Measurements from ENCODE around the gene KLHL29.

Gene KLHL29

DNA sequence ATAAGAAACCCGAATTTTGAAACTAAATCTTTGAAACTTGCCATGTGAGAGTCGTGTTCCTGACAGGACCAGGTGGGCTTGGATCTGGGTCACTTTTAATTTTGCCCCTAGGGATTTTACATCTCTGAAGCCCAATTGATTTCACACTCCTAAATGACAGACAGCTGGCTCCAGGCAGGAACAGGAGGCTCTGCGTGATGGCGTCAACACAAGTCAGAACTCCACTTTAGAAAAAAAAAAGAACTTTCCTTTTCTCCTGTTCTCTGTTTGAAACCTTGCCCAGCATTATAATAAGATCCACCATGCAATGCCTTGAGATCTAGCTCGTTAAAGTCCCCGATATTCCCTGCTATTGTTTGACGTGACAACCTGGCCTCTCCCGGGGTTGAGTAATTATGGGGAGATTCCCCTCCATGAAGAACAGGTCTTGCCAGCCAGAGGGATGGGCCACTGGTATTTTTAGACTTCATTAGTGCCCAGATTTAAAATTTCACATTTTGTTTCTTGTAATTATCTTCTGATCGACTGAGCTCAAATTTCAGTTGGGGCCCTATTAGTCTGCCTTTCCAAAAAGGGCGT, 260.3 kb downstream of the KLHL29 start:
- no peak for DNase-seq

- no peak for DNase-seq
These were observed 262.6 kb downstream of the KLHL29 start for GRCh38 chr2:23647563-23647962.

- DNase-seq, result no peak
These were observed 264.3 kb downstream of the KLHL29 start for GRCh38 chr2:23649303-23649702.

DNA sequence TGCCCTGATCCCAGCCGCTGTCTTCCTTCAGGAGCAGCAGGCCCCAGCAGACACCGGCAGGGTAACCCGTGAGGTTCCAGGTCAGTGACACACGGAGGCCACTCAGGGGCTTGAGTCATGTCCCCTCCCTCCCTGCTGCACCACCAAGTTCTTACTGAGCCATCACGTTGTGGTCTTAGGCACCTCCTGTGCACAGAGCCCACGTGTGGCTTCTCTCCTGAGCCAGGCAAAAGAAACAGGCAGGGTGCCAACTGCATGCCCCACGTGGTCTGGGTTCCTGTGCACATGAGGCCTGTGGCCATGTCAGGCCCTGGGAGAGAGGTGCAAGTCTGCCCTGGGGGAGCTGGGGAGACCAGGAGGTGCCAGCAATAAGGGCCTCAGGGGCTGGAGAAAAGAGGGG, 264.8 kb downstream of the KLHL29 start:
- DNase-seq, result no peak

GRCh38 chr2:23651187-23652080, 266.5 kb downstream of the KLHL29 start:
- DNase-seq, result no peak

- no peak for DNase-seq
These were observed 268.3 kb downstream of the KLHL29 start for GRCh38 chr2:23653326-23653725.

GRCh38 chr2:23654756-23655155, 269.8 kb downstream of the KLHL29 start:
- no peak for DNase-seq

GRCh38 chr2:23655934-23656596, 271.1 kb downstream of the KLHL29 start:
- DNase-seq, result no peak

DNA sequence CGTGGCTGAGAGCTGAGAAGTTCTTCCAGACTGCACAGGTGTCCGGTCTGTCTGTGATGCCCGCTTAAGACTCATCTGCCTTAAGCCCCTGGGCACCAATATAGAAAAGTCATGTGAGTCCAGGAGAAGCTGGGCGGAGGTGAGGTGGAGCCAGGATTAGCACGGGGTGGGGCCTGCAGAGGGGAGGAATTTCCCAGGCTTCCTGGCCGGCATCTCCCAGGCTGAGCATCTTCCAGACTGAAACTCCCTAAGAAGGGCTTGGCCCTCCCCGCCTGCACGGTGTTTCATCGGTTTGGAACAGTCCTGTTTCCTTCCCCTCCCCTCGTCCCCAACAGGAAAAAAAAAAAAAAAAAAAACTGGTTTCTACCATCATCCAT, 271.6 kb downstream of the KLHL29 start:
- no peak for DNase-seq

DNA sequence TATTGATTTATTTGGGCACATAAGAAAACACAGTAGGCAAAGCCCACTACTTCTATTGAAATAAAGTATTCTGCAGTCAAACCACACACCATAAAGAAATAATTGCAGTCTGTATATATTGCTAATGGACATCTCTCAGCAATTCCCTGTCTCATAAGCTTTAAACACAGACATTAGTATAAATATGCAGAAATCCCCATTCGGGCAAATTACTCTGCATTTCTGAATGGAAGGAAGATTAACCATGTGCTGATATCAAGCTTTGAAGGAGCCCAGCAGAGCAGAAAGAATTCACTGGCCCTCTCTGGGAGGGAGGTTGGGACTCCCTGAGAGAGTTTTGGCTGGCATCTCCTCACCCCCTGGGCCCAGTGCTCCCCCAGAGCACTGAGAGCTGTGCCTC, 272.4 kb downstream of the KLHL29 start:
- no peak for DNase-seq

DNA sequence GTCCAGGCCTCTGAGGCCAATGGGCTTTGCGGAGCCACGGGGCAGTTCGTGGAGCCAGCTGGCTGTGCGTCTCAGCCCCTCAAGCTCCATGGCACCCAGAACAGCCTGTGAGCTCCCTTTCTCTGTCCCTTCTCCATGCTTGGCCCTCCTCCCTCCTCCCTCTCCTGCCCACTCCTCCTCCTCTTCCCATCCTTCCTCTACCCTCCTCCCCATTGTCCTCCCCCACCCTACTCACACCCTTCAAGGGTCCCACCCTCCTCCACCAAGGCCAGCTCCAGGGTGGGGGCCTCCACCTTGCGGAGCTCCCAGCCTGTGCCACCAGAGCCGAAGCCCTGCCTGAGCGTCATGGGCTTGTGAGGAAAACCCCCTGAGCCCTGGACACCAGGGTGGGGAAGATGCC, 273.0 kb downstream of the KLHL29 start:
- DNase-seq, result no peak

DNA sequence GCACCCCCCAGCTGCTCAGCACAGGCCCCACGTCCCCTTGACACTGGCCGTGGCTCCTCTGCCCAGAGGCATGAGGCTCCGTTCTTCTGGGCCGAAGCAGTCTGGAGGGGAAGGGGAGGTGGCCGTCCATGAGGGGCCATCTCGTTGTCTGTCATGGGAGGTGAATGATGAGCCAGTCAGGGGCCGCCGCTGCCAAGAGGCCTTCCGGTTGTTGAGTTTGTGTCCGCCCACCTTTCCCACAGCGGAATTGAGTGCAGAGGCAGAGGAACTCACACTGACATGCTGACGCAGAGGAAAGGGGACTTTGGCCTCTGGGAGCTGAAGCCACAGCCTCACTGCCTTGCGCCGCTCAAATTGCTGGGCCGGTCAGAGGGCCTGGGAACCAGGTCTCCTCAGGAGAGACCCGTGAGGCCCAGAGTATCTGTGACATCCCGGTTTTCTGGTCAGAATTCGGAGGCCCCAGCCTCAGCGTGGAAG, 273.5 kb downstream of the KLHL29 start:
- no peak for DNase-seq

- no peak for DNase-seq
These were observed 274.3 kb downstream of the KLHL29 start for GRCh38 chr2:23659328-23659727.

- DNase-seq, result no peak
These were observed 274.8 kb downstream of the KLHL29 start for GRCh38 chr2:23659773-23660172.

GRCh38 chr2:23660237-23660636, 275.3 kb downstream of the KLHL29 start:
- no peak for DNase-seq

GRCh38 chr2:23661276-23662050, 276.5 kb downstream of the KLHL29 start:
- no peak for DNase-seq

- no peak for DNase-seq
These were observed 277.5 kb downstream of the KLHL29 start for GRCh38 chr2:23662466-23662865.

DNA sequence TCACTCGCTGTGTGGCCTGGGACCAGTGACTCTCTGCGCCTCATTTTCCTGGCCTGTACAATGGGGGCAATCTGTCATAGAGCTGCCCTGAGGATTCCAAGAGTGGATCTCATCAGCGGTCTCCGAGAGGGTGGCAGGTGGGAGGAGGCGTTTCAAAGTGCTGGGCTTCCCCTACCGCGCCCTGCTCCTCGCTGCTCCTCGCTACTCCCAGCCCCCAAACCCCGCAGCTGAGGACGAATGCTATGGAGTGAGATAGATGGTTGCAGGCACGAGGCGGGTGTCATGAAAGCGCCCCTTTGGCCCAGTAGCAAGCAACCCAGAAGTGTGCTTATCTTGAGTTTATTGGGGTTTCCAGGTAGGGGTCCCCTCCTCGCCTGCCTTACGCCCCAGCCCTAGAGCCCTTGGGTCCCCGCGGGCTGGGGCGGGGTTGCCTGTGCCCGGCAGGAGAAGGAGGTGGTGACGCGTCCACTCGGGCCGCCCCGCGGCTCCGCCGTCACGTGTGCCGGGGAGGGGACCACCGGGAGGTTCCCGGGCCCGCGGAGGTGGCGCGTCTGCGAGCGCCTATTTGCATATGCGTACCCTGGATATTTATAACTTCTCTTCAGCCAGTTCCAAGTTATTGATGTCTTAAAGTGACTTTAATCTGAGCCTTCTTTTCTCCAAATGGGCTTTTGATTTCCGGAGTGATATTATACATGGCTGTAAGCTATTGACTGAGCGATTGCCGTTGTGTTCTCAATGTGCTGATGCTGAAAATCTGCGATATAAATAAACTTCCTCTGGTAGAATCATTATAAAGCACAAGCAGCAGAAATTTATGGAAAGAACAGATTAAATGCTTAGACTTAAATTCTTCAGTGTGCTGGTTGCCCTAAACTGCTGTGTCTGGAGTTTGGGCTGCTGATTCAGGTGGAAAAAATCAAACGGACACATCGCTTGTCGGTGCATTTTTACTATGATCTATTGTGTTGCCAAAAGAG, 278.3 kb downstream of the KLHL29 start:
- DNase-seq, result no peak

DNA sequence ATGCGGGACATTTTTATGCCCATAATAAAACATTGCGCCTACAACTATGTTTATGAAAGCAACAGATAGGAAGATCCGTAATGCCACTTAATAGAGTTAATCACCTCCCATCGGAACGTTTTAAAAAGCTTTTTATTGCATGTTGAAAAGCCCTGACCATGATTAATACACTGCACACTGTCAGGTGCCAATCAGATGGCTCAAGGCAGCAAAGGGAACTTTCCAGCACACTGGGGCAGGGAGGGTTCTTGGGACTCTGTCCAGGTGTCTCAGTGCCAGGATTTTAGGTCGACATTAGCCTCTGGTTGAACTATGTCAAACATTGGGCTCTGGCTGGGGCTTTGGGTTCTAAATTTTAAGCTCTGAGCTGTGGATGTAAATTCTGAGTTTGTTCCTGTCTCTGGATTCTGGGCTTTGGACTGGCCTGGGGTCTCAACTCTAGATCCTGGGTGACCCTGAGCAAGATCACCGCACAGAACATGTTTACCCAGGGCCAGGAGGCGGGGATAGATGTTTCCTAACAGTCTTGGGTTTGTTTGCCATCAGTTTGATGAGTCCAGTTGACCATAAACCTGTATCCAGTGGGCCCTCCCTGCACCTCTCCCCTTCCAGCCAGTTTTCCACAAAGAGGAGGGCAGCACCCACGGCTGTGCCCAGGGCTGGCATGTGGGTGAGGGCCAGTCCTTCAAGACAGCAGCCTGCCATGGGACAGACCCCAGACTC, 279.2 kb downstream of the KLHL29 start:
- no peak for DNase-seq

- no peak for DNase-seq
These were observed 281.4 kb downstream of the KLHL29 start for GRCh38 chr2:23666241-23666979.
